Thoracic aorta (tissue), 2 donors: ENCODE measurements around the gene BBOX1. TPM values are rescaled to one million over a fixed set of nuclear protein-coding genes. Genes with fewer than 3 reads are reported as not detected.

Source experiments
- ATAC-seq: fragments of 150-250 bp; one replicate; pipeline ENCODE4 v1.8.0; 2017; ENCODE audit warnings: low read depth; ENCODE audit not compliant: insufficient number of reproducible peaks, low FRiP score
- DNase-seq: peaks from one replicate; pipeline ENCODE4 v3.0.0-alpha.2; 2020; ENCODE audit warnings: low spot score
- H3K27ac ChIP-seq, 2 donors: fragments of 200-600 bp; sonication (generic); 1 replicate in 1 of 2; 2 replicates in 1 of 2; pipeline ENCODE4 v1.5.1; 2016; ENCODE audit warnings: mild to moderate bottlenecking in 2 of 2, moderate library complexity in 2 of 2
- H3K27me3 ChIP-seq: fragments of 200-600 bp; sonication (generic); replicated peaks from 2 replicates; pipeline ENCODE4 v1.6.0; 2016; ENCODE audit warnings: mild to moderate bottlenecking; ENCODE audit not compliant: insufficient read depth
- H3K36me3 ChIP-seq: fragments of 200-600 bp; sonication (generic); one replicate; pipeline ENCODE4 v1.5.1; 2016
- H3K4me1 ChIP-seq, 2 donors: fragments of 200-600 bp; sonication (generic); 1 replicate in 1 of 2; 2 replicates in 1 of 2; pipeline versions ENCODE4 v1.5.1 to v1.6.0; 2016; ENCODE audit warnings: low read depth in 2 of 2, mild to moderate bottlenecking in 1 of 2; ENCODE audit not compliant: control insufficient read depth in 1 of 2
- H3K4me3 ChIP-seq: fragments of 200-600 bp; sonication (generic); 2 replicates; pipeline ENCODE4 v1.5.1; 2016; ENCODE audit warnings: mild to moderate bottlenecking
- H3K9me3 ChIP-seq: fragments of 200-600 bp; sonication (generic); 2 replicates; pipeline ENCODE4 v1.5.1; 2016
- CTCF ChIP-seq: fragments of 200-600 bp; sonication (generic); IDR thresholded peaks from one replicate; pipeline ENCODE4 v1.5.1; 2019; ENCODE audit warnings: antibody characterized with exemption
- total RNA-seq, 2 donors: library from RNA; depleted of rRNA; stranded (reverse); fragments of >200 nt; gene quantifications; one replicate each; pipeline versions ENCODE4 v1.1.0 to v1.2.3, GENCODE V29; 2016

Gene BBOX1
- total RNA-seq, 2 donors from 2014 or later = not detected

- Histone ChIP-seq H3K36me3 (no peaks in the 10 kb centered on the region), H3K27me3 (no peaks in the 10 kb centered on the region), H3K27ac (peak overlapping the region; percentile 51 to 61), H3K4me3 (no peak overlapping the region), H3K4me1 (peaks cover 8 to 32% of the 10 kb centered on the region in 2 donors), H3K9me3 (no peaks in the 10 kb centered on the region)
- ATAC-seq (peak; percentile 32), DNase-seq (no peak)
- no peak for TF ChIP-seq CTCF
These were observed 21.6 kb upstream of the BBOX1 start for GRCh38 chr11:27018902-27019529.

DNA sequence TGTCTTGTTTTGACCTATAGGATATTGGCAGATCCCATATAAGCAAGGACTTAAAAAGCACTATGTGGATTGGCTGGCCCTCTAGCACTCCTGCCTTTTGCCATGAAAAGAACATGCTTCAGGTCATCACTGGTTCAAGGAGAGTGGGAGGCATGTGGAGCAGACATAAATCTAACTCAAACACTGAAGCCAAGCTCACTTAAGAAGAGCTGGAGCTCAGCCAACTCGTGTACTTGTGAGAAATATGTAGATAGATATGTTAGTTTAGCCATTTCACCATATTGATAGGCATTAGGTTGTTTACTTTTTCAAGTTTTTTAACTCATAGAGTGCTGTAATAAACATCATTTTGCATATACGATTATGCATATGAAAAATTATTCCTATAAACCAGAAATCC is 19.9 kb upstream of the BBOX1 start:
- DNase-seq = no peak
- H3K36me3 ChIP-seq = no peaks in the 10 kb centered on the region
- ATAC-seq = no peak
- H3K27ac ChIP-seq = no peak overlapping the region
- no peaks in the 10 kb centered on the region for H3K9me3 ChIP-seq
- no peak for TF ChIP-seq CTCF
- H3K4me1 ChIP-seq = peaks cover 4 to 27% of the 10 kb centered on the region in 2 donors
- no peak overlapping the region for H3K4me3 ChIP-seq
- no peaks in the 10 kb centered on the region for H3K27me3 ChIP-seq

- no peaks in the 10 kb centered on the region for H3K36me3 ChIP-seq
- no peaks in the 10 kb centered on the region for H3K27me3 ChIP-seq
- H3K27ac ChIP-seq = no peak overlapping the region
These were observed 17.9 kb upstream of the BBOX1 start for GRCh38 chr11:27022659-27023251.

DNA sequence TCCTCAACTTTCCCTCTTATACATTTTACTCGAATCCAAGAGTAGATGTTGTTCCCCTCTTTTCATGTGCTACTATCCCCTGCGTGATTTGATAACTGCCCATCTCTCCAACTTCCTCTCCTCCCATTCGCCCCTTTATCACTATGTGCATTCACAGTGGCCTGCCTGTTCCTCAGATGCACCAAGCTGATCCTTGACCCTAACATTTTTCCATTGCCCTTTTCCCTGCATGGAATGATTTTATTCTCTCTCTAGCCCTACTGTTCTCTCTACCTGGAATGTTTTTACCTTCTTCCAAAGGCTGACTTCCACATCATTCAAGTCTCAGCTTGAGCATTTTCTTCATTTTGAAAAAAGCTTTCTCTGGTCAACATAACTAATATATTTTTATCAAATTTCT is 15.8 kb upstream of the BBOX1 start:
- ATAC-seq = no peak
- H3K9me3 ChIP-seq = no peaks in the 10 kb centered on the region
- peaks cover 16 to 37% of the 10 kb centered on the region in 2 donors for H3K4me1 ChIP-seq
- no peak overlapping the region for H3K4me3 ChIP-seq
- TF ChIP-seq CTCF = no peak
- H3K27ac ChIP-seq = no peak overlapping the region
- H3K36me3 ChIP-seq = no peaks in the 10 kb centered on the region
- H3K27me3 ChIP-seq = no peaks in the 10 kb centered on the region
- DNase-seq = no peak

More at GRCh38 chr11:27022659-27023251, 17.9 kb upstream of the BBOX1 start:
- TF ChIP-seq CTCF = no peak
- H3K4me1 ChIP-seq = peaks cover 4 to 30% of the 10 kb centered on the region in 2 donors
- DNase-seq (no peak), ATAC-seq (no peak)
- no peaks in the 10 kb centered on the region for H3K9me3 ChIP-seq
- H3K4me3 ChIP-seq = no peak overlapping the region

DNA sequence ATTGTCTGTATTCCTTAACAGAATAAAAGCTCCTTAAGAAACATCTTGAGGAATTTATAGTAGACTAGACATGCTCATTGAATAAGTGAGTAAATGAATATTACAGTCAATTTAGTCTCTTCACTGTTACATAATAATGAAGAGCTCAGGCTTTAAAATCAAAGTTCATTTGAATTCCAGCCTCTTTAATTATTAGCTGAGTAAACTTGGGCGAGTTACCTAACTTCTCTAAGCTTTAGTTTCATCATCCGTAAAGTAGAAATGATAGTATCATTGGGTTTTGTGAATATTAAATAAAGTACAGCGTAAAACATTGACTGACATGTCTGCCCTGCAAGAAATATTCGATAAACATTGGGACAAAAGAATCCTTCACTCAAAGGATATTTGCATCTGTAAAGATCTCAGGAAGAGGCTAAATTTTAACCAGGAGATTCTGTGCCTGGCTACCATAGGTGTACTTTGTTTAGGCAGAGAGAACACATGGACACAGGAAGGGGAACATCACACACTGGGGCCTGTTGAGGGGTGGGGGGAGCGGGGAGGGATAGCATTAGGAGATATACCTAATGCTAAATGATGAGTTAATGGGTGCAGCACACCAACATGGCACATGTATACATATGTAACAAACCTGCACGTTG is 15.2 kb upstream of the BBOX1 start:
- TF ChIP-seq CTCF = no peak
- H3K4me3 ChIP-seq = no peak overlapping the region
- H3K36me3 ChIP-seq = no peaks in the 10 kb centered on the region

More for the DNA sequence above, 15.2 kb upstream of the BBOX1 start:
- Histone ChIP-seq H3K27me3 (no peaks in the 10 kb centered on the region), H3K9me3 (no peaks in the 10 kb centered on the region), H3K4me1 (peaks cover 16 to 38% of the 10 kb centered on the region in 2 donors), H3K27ac (no peak overlapping the region)
- DNase-seq (no peak), ATAC-seq (no peak)
